Tibial nerve (tissue), 4 donors: ENCODE data around the gene PRR5.

Experiments
- EP300 ChIP-seq, 2 donors: sonication (generic); formaldehyde crosslinking; IDR thresholded peaks; one replicate each; pipeline ENCODE4 v1.6.1; 2017; ENCODE audit warnings: antibody characterized with exemption in 2 of 2, mild to moderate bottlenecking in 1 of 2
- TF ChIP-seq, protein P1 (sequence below), 5 experiments: fragments of 200-600 bp in 3 of 5; fragments of 450-650 bp in 2 of 5; sonication (generic) in 3 of 5; IDR thresholded peaks; one replicate each; pipeline ENCODE4 v1.5.1; 2016 to 2019; ENCODE audit warnings: antibody characterized with exemption in 5 of 5, mild to moderate bottlenecking in 3 of 5, moderate library complexity in 2 of 5

DNA sequence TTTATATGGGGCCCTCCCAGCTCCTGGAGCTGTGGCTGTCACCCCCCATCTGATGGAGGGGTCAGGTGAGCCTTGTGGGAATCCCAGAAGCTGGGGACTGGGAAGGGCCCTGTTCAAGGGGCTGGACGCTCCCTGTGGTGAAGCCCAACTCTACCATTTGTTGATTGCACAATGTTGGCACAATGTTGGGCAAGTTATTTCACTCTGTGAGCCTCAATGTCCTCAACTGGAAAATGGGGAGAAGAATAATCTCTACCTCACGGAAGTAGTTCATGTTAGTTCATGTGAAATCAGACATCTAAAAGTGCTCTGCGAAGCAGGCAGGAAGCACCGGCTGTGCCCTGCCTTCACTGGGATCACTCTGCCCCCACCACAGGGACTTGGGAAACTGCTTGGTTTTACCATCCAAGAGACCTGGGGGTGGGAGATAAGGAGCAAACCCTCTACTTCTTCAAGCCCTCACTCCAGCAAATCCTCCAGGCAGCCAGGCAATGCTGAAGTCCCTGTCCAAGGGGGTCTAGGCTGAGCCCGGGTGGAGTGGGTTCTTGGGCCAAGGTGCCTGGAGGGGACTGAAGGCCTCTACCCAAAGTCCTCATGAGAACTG lies 715 bp upstream of the PRR5 start:
- TF ChIP-seq, protein P1, sequence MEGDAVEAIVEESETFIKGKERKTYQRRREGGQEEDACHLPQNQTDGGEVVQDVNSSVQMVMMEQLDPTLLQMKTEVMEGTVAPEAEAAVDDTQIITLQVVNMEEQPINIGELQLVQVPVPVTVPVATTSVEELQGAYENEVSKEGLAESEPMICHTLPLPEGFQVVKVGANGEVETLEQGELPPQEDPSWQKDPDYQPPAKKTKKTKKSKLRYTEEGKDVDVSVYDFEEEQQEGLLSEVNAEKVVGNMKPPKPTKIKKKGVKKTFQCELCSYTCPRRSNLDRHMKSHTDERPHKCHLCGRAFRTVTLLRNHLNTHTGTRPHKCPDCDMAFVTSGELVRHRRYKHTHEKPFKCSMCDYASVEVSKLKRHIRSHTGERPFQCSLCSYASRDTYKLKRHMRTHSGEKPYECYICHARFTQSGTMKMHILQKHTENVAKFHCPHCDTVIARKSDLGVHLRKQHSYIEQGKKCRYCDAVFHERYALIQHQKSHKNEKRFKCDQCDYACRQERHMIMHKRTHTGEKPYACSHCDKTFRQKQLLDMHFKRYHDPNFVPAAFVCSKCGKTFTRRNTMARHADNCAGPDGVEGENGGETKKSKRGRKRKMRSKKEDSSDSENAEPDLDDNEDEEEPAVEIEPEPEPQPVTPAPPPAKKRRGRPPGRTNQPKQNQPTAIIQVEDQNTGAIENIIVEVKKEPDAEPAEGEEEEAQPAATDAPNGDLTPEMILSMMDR (IDR thresholded peaks at IDR 0.05), result no peak
- no peak for TF ChIP-seq EP300 (IDR thresholded peaks at IDR 0.05)
